HG03469 (cell line): Measurements from ENCODE around the gene LRFN3.
A peak's percentile ranks its signal among the peaks of the same experiment; 100 is the strongest.
"Not testable (repeated sequence)": the region's sequence is repeated elsewhere in the genome, so short reads cannot be mapped to it uniquely, and the experiment has no call there.

Source experiments
- ATAC-seq: cut with Tn5 transposase; IDR thresholded peaks from one replicate; pipeline ENCODE4 v1.9.1; 2021; ENCODE audit warnings: mild to moderate bottlenecking, moderate library complexity, moderate number of reproducible peaks; ENCODE audit not compliant: unreplicated experiment

Gene LRFN3

GRCh38 chr19:35905178-35905727 lies 30.9 kb upstream of the LRFN3 start:
- ATAC-seq = no peak

GRCh38 chr19:35907377-35907745 lies 28.8 kb upstream of the LRFN3 start:
- ATAC-seq = no peak

GRCh38 chr19:35908010-35908441 lies 28.1 kb upstream of the LRFN3 start, which contains the start of gene TYROBP:
Gene TYROBP (minus strand): TSS chr19:35908295. CDS start chr19:35908228, 67 bp downstream.
- no peak for ATAC-seq

GRCh38 chr19:35908973-35909683 lies 27.0 kb upstream of the LRFN3 start:
- no peak for ATAC-seq

- ATAC-seq = no peak
Measured at GRCh38 chr19:35909684-35910035, 26.5 kb upstream of the LRFN3 start.

GRCh38 chr19:35910355-35910754 lies 25.8 kb upstream of the LRFN3 start:
- not testable (repeated sequence) for ATAC-seq

GRCh38 chr19:35911173-35911572 lies 25.0 kb upstream of the LRFN3 start:
- no peak for ATAC-seq

GRCh38 chr19:35911790-35912189 lies 24.4 kb upstream of the LRFN3 start:
- no peak for ATAC-seq

- no peak for ATAC-seq
Measured at GRCh38 chr19:35913589-35913988, 22.6 kb upstream of the LRFN3 start.

- ATAC-seq = no peak
Measured at GRCh38 chr19:35915443-35915842, 20.7 kb upstream of the LRFN3 start.

GRCh38 chr19:35919306-35919705 lies 16.9 kb upstream of the LRFN3 start:
- ATAC-seq = no peak

- ATAC-seq = no peak
Measured at GRCh38 chr19:35921012-35921411, 15.2 kb upstream of the LRFN3 start.

GRCh38 chr19:35925501-35925900 lies 10.7 kb upstream of the LRFN3 start:
- no peak for ATAC-seq

- ATAC-seq = no peak
Measured at GRCh38 chr19:35928507-35928906, 7.7 kb upstream of the LRFN3 start.

- no peak for ATAC-seq
Measured at GRCh38 chr19:35929876-35930275, 6.3 kb upstream of the LRFN3 start.

GRCh38 chr19:35931161-35931873 lies 4.9 kb upstream of the LRFN3 start:
- peak; percentile 80 for ATAC-seq

- ATAC-seq = no peak
Measured at GRCh38 chr19:35931874-35932202, 4.3 kb upstream of the LRFN3 start.

GRCh38 chr19:35932291-35932936 lies 3.8 kb upstream of the LRFN3 start:
- no peak for ATAC-seq

GRCh38 chr19:35936738-35937268 lies 629 bp downstream of the LRFN3 start:
- ATAC-seq = no peak

GRCh38 chr19:35937345-35938281 lies 1.4 kb downstream of the LRFN3 start:
- ATAC-seq = no peak
